ENCODE data around the gene LTO1. TPM values are rescaled to one million over a fixed set of nuclear protein-coding genes. Genes with fewer than 3 reads are reported as not detected.

LTO1 gene
- polyA plus RNA-seq, 3 donors: 26.6 to 41.4 (median 34.1) TPM

DNA sequence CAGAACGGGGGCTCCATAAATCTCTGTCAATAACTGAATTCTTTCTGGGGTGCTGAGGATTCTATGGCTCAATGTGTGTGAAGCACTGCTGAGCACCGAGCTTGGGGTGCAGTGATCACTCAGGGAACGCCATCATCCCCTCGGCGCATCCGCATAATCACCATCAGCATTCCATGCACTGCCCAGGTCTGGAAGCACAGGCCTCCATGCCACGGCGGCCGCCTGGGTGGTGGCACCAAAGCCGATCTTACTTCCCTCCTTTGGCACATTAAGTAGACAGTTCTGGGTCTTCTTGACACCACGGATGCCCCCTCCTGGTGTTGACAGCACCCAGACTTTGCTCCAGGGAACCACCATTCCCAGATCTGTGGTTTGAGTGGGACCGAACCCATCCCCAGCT lies 15.6 kb downstream of the LTO1 start:
- no peak for DNase-seq

DNA sequence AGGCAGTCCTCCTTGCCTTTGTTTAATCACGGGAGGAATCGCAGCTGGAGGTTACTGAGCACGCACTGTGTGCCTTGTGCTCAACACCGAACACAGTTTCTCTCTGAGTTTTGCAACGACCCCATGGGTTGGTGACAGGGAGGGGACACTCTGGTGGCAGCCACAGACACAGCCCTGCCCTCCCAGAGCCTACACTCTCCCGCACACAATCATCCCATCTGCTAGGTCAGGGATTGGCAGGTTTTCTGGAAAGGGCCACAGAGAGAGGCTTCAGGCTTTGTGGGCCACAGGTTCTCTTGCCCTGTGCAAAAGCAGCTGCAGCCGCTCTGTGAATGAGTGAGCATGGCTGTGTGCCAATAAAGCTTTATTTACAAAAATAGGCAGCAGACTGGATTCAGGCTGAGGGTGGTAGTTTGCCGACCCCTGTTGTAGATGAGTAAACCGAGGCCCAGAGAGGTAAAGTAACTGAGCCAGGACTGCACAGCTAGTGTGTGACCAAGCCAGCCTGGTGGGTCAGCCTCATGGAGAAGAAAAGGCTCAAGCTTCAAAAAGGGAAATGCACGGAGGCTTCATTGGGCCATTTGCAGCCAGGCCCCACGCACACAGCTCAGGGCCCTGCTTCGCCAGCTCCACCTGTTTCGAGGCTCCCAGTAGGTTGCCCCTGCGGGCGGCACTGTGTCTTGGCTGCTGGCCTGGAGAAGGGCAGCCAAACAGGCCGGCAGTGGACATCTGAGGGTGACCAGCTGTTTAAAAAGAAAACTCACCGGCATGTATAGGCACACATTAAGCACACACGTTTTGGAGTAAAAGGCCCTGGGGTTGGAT lies 16.3 kb downstream of the LTO1 start:
- no peak for DNase-seq

DNA sequence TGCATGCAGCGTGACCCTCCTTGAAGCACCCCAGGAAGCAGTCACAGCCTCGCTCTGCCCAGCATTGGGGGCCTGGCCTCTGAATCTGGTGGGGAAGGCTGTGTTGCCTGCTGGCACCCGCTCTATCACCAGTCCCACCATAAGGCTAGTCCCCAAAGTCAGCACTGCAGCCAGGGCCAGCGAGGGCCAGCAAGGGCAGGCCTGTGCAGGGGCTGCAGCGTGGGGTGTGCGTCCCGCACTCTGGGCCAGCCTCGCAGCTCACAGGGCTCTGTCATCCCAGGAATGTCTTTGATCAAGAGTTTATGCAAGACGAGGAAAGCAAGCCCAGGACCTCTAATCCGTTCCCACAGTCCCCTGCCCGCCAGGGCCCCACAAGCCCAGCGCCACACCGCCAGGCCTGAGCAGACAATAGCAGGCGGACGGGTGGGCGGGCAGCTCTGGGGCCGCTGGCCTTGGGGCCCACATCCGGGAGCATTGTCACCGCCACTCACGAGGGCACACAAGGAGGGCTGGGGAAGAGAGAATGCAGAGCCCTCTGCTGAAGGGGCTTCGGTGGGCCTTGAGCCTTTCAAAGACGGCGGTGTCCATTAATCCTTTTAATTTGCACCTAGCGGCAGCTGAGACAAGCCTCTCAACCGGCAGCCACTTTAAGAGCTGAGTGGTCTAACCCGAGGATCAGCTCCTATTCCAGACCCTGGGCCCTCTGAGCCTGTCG lies 17.1 kb downstream of the LTO1 start:
- no peak for DNase-seq

DNA sequence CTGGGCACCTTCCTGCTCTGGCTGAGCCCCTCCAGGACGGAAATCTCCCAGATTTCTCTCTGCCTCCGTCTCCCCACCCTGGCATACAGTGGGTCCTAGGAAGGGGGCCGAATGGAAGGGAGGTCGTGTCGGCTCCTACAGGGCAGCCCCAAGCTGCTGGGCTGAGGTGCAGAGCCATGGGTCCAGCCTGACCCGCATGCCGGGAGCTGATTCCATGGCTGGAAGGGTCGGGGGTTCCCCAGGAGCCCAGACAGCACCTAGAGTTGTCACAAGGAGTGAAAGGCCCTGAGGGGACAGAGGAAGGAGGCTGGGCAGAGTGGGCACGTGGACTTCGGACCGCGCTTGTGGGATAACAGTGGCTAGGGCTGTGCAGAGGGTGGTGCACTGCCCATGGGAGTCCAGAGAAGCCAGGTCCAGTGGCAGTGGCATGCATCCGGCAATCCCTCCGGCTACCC lies 17.7 kb downstream of the LTO1 start:
- DNase-seq: no peak

DNA sequence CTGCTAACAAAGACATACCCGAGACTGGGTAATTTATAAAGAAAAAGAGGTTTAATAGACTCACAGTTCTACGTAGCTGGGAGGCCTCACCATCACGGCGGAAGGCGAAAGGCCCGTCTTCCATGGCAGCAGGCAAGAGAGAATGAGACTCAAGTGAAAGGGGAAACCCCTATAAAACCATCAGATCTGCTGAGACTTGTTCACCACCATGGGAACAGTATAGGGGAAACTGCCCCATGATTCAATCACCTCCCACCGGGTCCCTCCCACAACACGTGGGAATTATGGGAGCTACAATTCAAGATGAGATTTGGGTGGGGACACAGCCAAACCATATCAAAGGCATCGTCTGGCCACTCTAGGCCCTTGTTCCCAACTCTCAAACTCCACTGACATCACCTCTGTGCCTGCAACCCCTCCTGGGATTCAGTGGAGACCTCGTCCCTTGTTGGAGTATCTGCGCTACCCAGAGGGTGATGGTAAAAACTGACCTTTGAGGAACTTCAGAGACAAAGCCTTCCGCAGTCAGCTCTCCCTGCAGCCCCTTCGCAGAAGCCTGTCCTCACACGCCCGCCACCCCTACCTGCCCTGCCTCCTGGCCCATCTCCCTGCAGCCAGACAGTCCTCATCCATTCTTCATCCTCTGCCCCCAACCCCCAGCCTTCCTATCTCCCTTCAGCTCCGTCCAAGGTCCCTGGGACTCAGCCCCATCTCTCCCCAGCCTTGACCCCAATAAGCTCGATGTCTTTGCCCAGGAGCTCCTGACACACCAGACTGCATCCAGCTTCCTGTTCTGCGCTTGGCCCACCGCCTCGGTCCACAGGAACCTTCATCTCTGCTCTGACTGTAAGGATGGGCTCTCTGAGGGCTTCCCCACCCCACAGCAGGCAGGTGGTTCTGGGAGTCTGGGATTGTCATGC lies 18.4 kb downstream of the LTO1 start:
- no peak for DNase-seq

DNA sequence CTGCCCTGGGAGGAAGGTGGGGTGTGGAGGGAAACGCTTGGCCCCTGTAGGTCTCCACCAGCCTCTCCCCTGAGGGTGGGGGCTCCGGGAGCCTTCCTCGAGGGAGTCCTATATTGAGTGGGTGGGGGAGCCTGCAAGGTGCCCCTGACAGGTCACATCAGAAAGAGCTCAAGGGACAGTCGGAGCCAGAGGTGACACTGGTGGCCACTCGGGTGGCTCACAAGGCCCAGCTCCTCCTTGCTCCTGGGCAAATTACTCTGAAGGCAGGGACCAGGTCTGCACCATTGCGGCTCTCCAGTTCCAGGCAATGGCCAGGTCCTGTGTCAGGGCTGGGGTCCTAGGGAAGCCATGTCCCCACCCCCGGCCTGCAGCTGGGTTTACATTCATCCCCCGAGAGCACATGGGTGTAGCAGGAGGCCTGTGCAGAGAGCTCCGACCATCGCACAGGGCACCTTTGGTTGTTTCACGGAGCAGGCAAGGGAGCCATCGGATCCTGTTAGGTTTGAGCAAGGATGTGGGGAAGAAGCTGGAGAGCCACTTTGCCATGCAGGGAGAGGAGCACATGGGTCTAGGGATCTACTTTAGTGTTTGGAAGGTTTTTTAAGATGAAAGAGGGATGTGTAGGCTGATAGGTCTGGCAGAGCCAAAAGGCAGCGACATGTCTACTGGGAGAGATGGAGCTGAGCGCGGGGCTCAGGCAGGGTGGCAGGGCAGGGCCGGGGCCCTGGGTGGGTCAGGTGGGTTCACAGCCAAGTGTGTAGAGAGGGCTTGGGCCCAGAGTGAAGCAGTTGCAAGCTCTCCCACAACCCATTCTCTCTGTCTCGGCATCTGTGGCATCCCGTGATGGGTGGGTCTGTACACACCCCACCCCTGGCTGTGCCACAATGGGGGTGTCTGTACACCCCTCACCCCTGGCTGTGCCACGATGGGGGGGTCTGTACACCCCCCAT lies 19.4 kb downstream of the LTO1 start:
- DNase-seq: no peak

DNA sequence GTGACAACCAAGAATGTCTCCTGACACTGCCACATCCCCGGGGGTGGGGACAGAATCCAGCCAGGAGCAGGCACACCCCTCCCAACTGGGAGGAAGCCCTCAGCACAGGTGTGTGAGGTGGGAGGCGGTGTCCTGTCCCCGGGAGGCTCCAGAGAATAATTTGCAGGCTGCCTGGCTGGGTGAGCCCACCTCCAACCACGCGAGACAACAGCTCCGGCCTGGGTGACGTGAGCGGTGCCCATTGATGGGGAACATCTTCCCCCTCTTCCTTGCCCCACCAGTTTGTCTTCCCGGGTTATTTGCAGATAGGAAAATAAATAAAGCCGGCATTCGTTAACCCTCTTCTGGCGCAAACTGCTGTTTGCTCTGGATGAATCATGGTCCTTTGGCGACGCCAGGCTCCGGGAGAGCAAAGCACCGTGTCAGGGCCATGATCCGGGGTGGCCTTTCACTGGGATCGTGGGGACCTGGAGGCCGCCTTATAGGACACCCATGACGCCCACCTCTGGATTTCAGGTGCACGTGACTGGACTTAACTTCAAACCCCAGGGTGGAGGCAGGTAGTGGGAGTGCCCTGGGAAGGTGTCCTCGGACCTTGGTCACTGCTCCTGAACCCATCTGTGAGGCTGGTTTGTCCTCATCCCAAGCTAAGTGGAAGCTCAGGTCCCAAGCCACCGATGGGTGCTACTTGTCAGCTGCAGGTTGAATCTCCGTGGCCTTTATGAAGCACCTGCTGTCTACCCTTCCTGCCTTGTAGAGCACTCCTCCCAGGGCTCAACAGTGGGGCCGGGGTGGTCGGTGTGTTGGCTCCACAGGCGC lies 20.3 kb downstream of the LTO1 start:
- no peak for DNase-seq

DNA sequence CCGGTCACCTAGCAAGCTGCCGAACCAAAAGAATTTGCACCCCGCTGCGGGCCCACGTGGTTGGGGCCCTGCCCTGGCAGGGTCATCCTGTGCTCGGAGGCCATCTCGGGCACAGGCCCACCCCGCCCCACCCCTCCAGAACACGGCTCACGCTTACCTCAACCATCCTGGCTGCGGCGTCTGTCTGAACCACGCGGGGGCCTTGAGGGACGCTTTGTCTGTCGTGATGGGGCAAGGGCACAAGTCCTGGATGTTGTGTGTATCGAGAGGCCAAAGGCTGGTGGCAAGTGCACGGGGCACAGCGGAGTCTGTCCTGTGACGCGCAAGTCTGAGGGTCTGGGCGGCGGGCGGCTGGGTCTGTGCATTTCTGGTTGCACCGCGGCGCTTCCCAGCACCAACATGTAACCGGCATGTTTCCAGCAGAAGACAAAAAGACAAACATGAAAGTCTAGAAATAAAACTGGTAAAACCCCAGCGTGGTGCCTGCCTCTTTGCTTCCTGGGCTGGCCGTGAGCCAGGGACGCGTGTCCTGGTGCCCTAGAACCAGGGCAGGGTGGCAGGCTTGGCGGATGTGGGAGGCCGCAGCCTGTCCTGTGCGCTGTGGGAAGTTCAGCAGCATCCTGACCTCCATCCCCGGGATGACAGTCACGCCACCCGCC lies 21.0 kb downstream of the LTO1 start:
- no peak for DNase-seq

DNA sequence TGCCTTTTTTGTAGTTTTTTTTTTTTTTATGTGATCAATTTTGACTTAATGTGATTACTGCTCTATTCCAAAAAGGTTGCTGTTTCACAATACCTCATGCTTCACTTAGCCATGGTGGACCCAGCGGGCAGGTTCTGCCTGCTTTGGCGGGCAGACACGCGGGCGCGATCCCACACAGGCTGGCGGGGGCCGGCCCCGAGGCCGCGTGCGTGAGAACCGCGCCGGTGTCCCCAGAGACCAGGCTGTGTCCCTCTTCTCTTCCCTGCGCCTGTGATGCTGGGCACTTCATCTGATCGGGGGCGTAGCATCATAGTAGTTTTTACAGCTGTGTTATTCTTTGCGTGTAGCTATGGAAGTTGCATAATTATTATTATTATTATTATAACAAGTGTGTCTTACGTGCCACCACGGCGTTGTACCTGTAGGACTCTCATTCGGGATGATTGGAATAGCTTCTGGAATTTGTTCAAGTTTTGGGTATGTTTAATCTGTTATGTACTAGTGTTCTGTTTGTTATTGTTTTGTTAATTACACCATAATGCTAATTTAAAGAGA lies 21.7 kb downstream of the LTO1 start:
- DNase-seq: no peak

DNA sequence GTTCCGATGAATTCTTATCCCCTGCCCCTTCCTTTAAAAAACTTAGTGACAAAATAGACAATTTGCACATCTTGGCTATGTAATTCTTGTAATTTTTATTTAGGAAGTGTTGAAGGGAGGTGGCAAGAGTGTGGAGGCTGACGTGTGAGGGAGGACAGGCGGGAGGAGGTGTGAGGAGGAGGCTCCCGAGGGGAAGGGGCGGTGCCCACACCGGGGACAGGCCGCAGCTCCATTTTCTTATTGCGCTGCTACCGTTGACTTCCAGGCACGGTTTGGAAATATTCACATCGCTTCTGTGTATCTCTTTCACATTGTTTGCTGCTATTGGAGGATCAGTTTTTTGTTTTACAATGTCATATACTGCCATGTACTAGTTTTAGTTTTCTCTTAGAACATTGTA lies 22.2 kb downstream of the LTO1 start:
- no peak for DNase-seq

DNA sequence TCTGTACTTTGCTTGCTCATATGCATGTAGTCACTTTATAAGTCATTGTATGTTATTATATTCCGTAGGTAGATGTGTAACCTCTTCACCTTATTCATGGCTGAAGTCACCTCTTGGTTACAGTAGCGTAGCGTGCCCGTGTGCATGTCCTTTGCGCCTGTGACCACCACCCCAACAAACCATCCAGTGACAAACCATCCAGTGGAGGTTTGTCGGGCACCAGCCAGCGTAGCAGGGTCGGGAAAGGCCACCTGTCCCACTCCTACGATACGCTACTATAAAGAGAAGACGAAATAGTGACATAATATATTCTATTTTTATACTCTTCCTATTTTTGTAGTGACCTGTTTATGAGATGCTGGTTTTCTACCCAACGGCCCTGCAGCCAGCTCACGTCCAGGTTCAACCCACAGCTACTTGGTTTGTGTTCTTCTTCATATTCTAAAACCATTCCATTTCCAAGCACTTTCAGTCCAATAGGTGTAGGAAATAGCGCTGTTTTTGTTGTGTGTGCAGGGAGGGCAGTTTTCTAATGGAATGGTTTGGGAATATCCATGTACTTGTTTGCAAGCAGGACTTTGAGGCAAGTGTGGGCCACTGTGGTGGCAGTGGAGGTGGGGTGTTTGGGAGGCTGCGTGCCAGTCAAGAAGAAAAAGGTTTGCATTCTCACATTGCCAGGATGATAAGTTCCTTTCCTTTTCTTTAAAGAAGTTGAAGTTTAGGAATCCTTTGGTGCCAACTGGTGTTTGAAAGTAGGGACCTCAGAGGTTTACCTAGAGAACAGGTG lies 23.1 kb downstream of the LTO1 start:
- DNase-seq: no peak

DNA sequence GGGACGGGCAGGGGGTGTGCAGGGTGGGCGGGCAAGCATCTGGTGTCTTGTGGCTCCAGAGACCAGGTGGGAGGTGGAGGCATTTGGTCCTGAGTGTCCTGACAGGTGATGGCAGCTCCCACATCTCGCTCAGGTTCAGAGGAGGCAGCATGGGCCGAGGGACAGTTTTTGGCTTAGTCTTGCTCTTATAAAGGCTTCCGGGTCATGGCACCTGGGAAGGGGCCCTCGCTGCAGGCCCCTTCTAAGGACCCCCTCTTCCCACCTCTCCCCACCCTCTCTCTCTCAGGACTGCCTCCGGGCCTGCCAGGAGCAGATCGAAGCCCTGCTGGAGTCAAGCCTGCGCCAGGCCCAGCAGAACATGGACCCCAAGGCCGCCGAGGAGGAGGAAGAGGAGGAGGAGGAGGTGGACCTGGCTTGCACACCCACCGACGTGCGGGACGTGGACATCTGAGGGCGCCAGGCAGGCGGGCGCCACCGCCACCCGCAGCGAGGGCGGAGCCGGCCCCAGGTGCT lies 24.3 kb downstream of the LTO1 start:
- DNase-seq: no peak

DNA sequence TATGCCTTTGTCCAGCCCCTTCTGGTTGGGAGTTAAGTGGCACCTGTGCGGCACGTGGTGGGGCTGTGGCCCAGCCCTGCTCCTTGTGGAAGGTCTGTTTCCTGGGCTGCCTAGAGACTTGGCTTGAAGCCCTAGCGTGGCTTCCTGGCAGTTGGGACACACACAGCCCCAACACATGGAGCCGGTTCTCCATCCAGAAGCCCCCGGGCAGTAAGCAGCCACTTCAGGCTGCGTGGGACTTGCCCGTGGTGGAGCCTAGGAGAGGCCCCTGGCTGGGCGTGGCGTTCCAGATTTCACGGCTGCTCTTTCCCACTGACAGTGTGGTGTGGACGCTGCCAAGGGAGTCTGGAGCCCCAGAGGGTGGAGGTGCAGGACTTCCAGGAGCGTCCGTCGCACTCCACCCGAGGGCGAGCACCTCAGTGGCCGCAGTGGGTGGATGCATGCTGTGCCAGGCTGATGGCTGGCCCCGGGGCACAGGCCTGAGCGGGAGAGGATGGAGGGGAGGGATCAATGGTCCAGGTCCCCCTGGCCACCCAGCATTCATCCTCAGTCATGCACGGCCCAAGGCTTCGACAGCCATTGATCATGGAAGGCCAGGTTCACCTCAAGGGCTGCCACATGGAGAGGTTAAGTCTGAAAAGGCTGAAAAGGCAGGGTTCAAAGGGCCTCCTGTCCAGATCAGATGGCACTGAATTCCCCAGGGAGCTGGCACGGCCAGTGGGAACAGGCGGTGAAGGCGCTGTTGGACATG lies 24.9 kb downstream of the LTO1 start:
- DNase-seq: no peak

DNA sequence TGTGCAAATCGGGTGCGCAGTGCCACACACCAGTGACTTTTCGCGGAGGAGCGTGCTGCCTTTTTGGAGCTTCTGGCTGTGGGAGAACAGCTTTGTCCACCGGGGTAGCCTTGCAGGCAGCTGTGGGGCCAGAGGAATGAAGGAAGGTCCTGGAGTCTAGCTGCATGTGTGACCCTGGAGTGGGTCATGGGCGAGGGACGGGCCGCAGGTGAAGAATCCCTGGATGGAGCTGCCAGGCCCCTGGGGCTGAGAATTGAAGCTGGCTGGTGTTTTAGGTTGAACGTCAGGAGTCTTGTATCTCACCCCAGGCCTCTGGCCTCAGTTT lies 25.6 kb downstream of the LTO1 start:
- no peak for DNase-seq

DNA sequence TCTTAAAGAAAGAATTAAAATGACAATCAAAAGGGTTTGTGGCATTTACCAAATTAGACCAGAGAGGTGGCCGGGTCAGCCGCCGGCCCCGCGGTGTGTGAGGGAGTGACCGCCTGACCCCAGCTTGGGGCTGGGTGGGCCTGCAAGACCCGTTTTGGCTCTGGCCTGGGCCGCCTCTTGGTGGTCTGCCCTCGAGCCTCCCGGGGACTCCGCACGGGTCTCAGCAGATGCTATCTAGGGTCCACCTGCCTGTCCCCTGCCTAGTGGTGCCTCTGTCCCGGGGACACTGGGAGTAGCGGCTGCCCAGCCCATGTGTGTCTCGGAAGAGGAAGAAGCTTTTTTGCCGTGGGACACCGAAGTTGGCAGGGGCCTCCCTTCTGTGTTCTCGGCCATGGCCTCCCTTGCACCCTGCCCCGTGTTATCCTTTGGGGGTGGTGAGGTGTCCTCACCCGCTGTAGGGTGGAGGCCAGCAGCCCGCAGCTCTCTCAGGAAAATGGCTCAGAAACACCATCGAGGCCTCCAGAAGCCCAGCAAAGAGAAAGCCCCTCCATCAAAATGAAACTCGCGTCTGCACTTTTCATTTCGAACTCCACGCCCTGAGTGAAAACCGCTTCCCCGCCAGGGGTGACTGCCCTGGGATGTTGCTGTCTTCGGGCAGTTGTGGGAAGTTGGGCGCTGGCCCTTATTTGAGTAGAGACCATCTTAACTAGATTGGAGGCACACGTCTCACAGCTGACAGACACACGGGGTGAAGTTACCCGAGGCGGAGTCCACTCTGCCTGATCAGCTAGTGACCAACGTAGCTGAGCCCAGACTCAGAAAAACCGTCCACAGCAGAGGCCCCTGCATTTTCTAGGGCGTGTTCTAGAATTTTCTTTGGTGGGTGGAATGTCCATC lies 26.2 kb downstream of the LTO1 start:
- DNase-seq: no peak

DNA sequence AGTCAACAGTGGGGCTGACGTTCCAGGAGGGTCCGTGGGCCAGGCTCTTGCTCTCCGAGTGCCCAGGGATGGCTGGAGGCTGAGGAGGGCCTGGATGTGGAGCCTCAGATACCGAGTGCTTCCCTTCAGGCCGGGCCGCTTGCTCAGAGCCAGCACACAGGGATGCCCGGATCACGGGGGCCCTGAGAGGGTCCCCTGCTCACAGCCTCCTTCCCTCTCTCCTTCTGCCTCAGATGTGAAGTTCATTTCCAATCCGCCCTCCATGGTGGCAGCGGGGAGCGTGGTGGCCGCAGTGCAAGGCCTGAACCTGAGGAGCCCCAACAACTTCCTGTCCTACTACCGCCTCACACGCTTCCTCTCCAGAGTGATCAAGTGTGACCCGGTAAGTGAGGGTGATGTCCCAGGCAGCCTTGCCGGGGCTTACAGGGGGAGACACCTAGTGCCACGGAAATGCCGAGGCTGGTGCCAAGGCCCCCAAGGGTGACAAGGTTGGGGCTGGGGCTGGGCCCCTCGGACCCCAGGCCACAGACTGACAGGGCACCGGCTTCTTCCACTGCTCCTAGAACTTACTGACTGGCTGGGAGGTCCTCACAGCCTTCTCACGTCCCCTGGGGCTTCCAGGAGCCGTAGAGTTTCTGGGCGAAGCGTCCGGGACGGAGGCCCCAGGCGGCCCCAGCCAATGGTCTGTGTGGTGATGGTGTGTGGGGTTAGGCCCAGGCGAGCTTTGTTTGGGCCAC lies 27.2 kb downstream of the LTO1 start:
- no peak for DNase-seq
